SK-N-SH treated with all-trans-retinoic acid at 6 μM for 48 hours (cell line): ENCODE measurements around the gene ZNF41.

ENCODE experiments used
- ATAC-seq: fragments of 200-7000 bp; cut with Tn5 transposase; 3 replicates; pipeline ENCODE4 v1.9.1; 2020; ENCODE audit warnings: mild to moderate bottlenecking, moderate library complexity
- BACH2 ChIP-seq: fragments of 250-450 bp; sonication (Bioruptor Pico); IDR thresholded peaks from 2 replicates; pipeline ENCODE4 v1.9.0; 2021; ENCODE audit warnings: mild to moderate bottlenecking, borderline replicate concordance
- CSRNP3 ChIP-seq: fragments of 250-450 bp; sonication (Bioruptor Pico); IDR thresholded peaks from 2 replicates; pipeline ENCODE4 v1.5.1; 2021; ENCODE audit warnings: mild to moderate bottlenecking, moderate library complexity
- ESRRG ChIP-seq: fragments of 250-450 bp; sonication (Bioruptor Pico); IDR thresholded peaks from 2 replicates; pipeline ENCODE4 v1.6.1; 2021; ENCODE audit warnings: mild to moderate bottlenecking
- GLIS3 ChIP-seq: fragments of 250-450 bp; sonication (Bioruptor Pico); IDR thresholded peaks from 2 replicates; pipeline ENCODE4 v1.5.0; 2020; ENCODE audit warnings: mild to moderate bottlenecking, moderate library complexity
- ISL1 ChIP-seq: fragments of 250-450 bp; sonication (Bioruptor Pico); IDR thresholded peaks from 2 replicates; pipeline ENCODE4 v2.1.2; 2022; ENCODE audit warnings: mild to moderate bottlenecking, moderate library complexity
- OSR1 ChIP-seq: fragments of 250-450 bp; sonication (Bioruptor Pico); IDR thresholded peaks from 2 replicates; pipeline ENCODE4 v1.8.0; 2022; ENCODE audit warnings: moderate library complexity, mild to moderate bottlenecking, inconsistent platforms
- PATZ1 ChIP-seq: fragments of 250-450 bp; sonication (Bioruptor Pico); IDR thresholded peaks from 2 replicates; pipeline ENCODE4 v1.8.0; 2020; ENCODE audit warnings: mild to moderate bottlenecking, moderate library complexity, borderline replicate concordance
- PPARA ChIP-seq: fragments of 250-450 bp; sonication (Bioruptor Pico); IDR thresholded peaks from 2 replicates; pipeline ENCODE4 v1.5.0; 2020; ENCODE audit warnings: mild to moderate bottlenecking, borderline replicate concordance
- RARB ChIP-seq: fragments of 250-450 bp; sonication (Bioruptor Pico); IDR thresholded peaks from 2 replicates; pipeline ENCODE4 v1.8.0; 2021; ENCODE audit warnings: mild to moderate bottlenecking, moderate library complexity
- SNAI2 ChIP-seq: fragments of 250-450 bp; sonication (Bioruptor Pico); IDR thresholded peaks from 2 replicates; pipeline ENCODE4 v1.5.0; 2020; ENCODE audit warnings: mild to moderate bottlenecking, moderate library complexity
- TCF4 ChIP-seq: fragments of 250-450 bp; sonication (Bioruptor Pico); IDR thresholded peaks from 2 replicates; pipeline ENCODE4 v1.8.0; 2021; ENCODE audit warnings: mild to moderate bottlenecking, moderate library complexity, borderline replicate concordance
- TOX ChIP-seq: fragments of 250-450 bp; sonication (Bioruptor Pico); IDR thresholded peaks from 2 replicates; pipeline ENCODE4 v1.8.0; 2021; ENCODE audit warnings: mild to moderate bottlenecking, moderate library complexity, borderline replicate concordance
- ZC3H10 ChIP-seq: fragments of 250-450 bp; sonication (Bioruptor Pico); IDR thresholded peaks from 2 replicates; pipeline ENCODE4 v1.5.1; 2021; ENCODE audit warnings: mild to moderate bottlenecking, moderate library complexity
- ZFP30 ChIP-seq: fragments of 450-650 bp; formaldehyde crosslinking; IDR thresholded peaks from 2 replicates; pipeline ENCODE4 v1.5.0; 2022; ENCODE audit warnings: mild to moderate bottlenecking, moderate library complexity
- ZNF565 ChIP-seq: fragments of 450-650 bp; formaldehyde crosslinking; conservative IDR thresholded peaks from 2 replicates; pipeline ENCODE4 v1.5.0; 2020; ENCODE audit warnings: low read depth, mild to moderate bottlenecking, moderate library complexity
- ZNF70 ChIP-seq: fragments of 450-650 bp; formaldehyde crosslinking; IDR thresholded peaks from 2 replicates; pipeline ENCODE4 v1.5.0; 2020; ENCODE audit warnings: mild to moderate bottlenecking, moderate library complexity
- TF ChIP-seq, protein P1 (sequence below): fragments of 250-450 bp; sonication (Bioruptor Pico); IDR thresholded peaks from 2 replicates; pipeline ENCODE4 v1.8.0; 2021; ENCODE audit warnings: low read depth, mild to moderate bottlenecking, moderate library complexity, borderline replicate concordance
- TF ChIP-seq, protein P2 (sequence below): fragments of 250-450 bp; sonication (Bioruptor Pico); IDR thresholded peaks from 2 replicates; pipeline ENCODE4 v1.5.1; 2020; ENCODE audit warnings: low read depth, mild to moderate bottlenecking, moderate library complexity

ZNF41 gene

GRCh38 chrX:47483306-47484268 lies 565 bp upstream of the ZNF41 start:
- ATAC-seq, result no peak
- TF ChIP-seq, protein P1, sequence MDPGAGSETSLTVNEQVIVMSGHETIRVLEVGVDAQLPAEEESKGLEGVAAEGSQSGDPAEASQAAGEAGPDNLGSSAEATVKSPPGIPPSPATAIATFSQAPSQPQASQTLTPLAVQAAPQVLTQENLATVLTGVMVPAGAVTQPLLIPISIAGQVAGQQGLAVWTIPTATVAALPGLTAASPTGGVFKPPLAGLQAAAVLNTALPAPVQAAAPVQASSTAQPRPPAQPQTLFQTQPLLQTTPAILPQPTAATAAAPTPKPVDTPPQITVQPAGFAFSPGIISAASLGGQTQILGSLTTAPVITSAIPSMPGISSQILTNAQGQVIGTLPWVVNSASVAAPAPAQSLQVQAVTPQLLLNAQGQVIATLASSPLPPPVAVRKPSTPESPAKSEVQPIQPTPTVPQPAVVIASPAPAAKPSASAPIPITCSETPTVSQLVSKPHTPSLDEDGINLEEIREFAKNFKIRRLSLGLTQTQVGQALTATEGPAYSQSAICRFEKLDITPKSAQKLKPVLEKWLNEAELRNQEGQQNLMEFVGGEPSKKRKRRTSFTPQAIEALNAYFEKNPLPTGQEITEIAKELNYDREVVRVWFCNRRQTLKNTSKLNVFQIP, result no peak
- TF ChIP-seq ZNF565 (no peak), OSR1 (CRISPR knock-in tag) (no peak), ZNF70 (CRISPR knock-in tag) (no peak), PPARA (no peak), ZC3H10 (CRISPR knock-in tag) (no peak), ESRRG (CRISPR knock-in tag) (no peak), GLIS3 (CRISPR knock-in tag) (no peak), ISL1 (CRISPR knock-in tag) (no peak), CSRNP3 (no peak), RARB (CRISPR knock-in tag) (no peak), SNAI2 (CRISPR knock-in tag) (no peak), PATZ1 (CRISPR knock-in tag) (no peak), TCF4 (no peak)
- TF ChIP-seq, protein P2, sequence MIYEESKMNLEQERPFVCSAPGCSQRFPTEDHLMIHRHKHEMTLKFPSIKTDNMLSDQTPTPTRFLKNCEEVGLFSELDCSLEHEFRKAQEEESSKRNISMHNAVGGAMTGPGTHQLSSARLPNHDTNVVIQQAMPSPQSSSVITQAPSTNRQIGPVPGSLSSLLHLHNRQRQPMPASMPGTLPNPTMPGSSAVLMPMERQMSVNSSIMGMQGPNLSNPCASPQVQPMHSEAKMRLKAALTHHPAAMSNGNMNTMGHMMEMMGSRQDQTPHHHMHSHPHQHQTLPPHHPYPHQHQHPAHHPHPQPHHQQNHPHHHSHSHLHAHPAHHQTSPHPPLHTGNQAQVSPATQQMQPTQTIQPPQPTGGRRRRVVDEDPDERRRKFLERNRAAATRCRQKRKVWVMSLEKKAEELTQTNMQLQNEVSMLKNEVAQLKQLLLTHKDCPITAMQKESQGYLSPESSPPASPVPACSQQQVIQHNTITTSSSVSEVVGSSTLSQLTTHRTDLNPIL (CRISPR knock-in tag), result no peak

- ATAC-seq, result no peak; the same call in 2 of the 3 replicates
- TF ChIP-seq TOX, result no peak
- TF ChIP-seq ESRRG (CRISPR knock-in tag), result no peak
These were observed 934 bp downstream of the ZNF41 start for GRCh38 chrX:47482065-47482511.

DNA sequence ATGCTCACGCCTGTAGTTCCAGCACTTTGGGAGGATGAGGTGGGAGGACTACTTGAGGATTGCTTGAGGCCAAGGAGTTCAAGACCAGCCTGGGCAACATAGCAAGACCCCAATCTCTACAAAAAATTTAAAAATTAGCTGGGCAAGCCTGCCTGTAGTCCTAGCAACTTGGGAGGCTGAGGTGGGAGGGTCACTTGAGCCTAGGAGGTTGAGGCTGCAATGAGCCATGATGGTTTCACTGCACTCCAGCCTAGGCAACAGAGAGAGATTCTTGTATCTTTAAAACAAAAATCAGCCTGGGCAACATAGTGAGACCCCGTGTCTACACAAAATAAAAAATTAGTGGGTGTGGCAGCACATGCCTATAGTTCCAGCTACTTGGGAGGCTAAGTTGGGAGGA lies 1.9 kb downstream of the ZNF41 start:
- TF ChIP-seq ZNF565 (no peak), BACH2 (CRISPR knock-in tag) (no peak), ISL1 (CRISPR knock-in tag) (no peak), CSRNP3 (no peak)
- no peak for ATAC-seq

GRCh38 chrX:47480576-47480975 lies 2.4 kb downstream of the ZNF41 start:
- no peak for ATAC-seq
- no peak for TF ChIP-seq ZC3H10 (CRISPR knock-in tag)
- TF ChIP-seq ZNF70 (CRISPR knock-in tag), result no peak
- TF ChIP-seq ZFP30, result no peak
- no peak for TF ChIP-seq CSRNP3
- no peak for TF ChIP-seq PATZ1 (CRISPR knock-in tag)
